MCF 10A (cell line): ENCODE measurements around the gene NUP54. TPM values are rescaled to one million over a fixed set of nuclear protein-coding genes. Genes with fewer than 3 reads are reported as not detected.

Experiments used
- BruUV-seq: library from RNA; stranded (reverse); fragments of 400-500 nt; replicated peaks from 2 replicates; lab custom pipeline; 2021; lab: Mats Ljungman, UMichigan
- CTCF ChIA-PET: fragments of 300-600 bp; sonication (Branson Sonifier 250); formaldehyde crosslinking; extraction: SDS; loops from one replicate; lab custom pipeline; 2021; ENCODE audit warnings: antibody characterized with exemption, inconsistent platforms; lab: Yijun Ruan, JAX
- POLR2A ChIA-PET: fragments of 300-600, 350-650 bp; sonication (Branson Sonifier 250); formaldehyde crosslinking; extraction: SDS; loops from one replicate; lab custom pipeline; 2020; ENCODE audit warnings: antibody characterized with exemption, inconsistent platforms; lab: Yijun Ruan, JAX
- DNase-seq: peaks from one replicate; pipeline ENCODE4 v3.0.0-alpha.2; 2018; ENCODE audit not compliant: unreplicated experiment
- H3K27ac Mint-ChIP-seq: one replicate; pipeline ENCODE4 v1.8.0; 2022; ENCODE audit warnings: mild to moderate bottlenecking, low read depth, mixed read lengths; ENCODE audit not compliant: unreplicated experiment
- H3K27me3 Mint-ChIP-seq: one replicate; pipeline ENCODE4 v1.8.0; 2022; ENCODE audit warnings: mixed read lengths; ENCODE audit not compliant: insufficient read depth, unreplicated experiment
- H3K36me3 Mint-ChIP-seq: one replicate; pipeline ENCODE4 v1.8.0; 2022; ENCODE audit warnings: mild to moderate bottlenecking, moderate library complexity, mixed read lengths; ENCODE audit not compliant: insufficient read depth, unreplicated experiment
- H3K4me1 Mint-ChIP-seq: one replicate; pipeline ENCODE4 v1.8.0; 2022; ENCODE audit warnings: mixed read lengths; ENCODE audit not compliant: insufficient read depth, unreplicated experiment
- H3K4me3 Mint-ChIP-seq: one replicate; pipeline ENCODE4 v1.8.0; 2022; ENCODE audit warnings: mild to moderate bottlenecking, moderate library complexity, mixed read lengths; ENCODE audit not compliant: unreplicated experiment
- H3K9me3 Mint-ChIP-seq: one replicate; pipeline ENCODE4 v1.8.0; 2022; ENCODE audit warnings: mixed read lengths; ENCODE audit not compliant: unreplicated experiment
- intact Hi-C: fragments of 100-400 bp; cut with micrococcal nuclease; formaldehyde crosslinking; loops from 2 replicates; pipeline ENCODE4 v1.14.1; 2022
- total RNA-seq: library from RNA; stranded (reverse); gene quantifications from 2 replicates; pipeline ENCODE4 v1.2.3, GENCODE V29; 2022
- TF ChIP-seq, protein P1 (sequence below): fragments of 200-600 bp; IDR thresholded peaks from one replicate; pipeline ENCODE4 v1.8.0; 2022; ENCODE audit warnings: antibody characterized with exemption, mild to moderate bottlenecking; ENCODE audit not compliant: unreplicated experiment

NUP54 gene
- total RNA-seq, 1 experiment from 2014 or later = 51.5 TPM

DNA sequence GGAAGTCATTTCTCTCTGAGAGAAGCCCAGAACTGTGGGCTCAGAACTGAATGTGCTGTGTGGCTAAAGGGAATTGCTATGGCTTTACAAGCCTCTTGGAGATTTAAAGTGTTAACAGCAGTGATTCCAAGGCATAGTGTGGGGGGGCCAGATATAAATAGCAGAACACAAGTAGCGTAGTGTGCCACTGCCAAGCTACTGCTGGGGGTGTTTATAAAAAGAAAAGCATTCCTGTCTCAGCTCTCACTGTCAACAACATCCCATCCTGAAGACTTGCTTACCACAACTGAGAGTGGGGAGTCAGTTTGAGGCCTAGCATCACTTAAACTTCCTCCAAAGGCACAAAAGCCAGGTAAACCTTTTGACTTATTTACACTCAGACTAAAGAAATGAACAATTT, 73.7 kb downstream of the NUP54 start, which contains the start of gene ART3:
TSS of gene ART3 (plus strand) at position 242 of the 400 bp plus-strand sequence. CDS start 1,181 bp downstream, outside the sequence.
- H3K36me3 Mint-ChIP-seq = no peaks in the 10 kb centered on the region
- intact Hi-C loops = no loop called here
- H3K27ac Mint-ChIP-seq = no peak within 1 kb of the TSS
- H3K4me1 Mint-ChIP-seq = no peaks in the 10 kb centered on the region
- H3K9me3 Mint-ChIP-seq = no peaks in the 10 kb centered on the region
- BruUV-seq = no TSS peak
- CTCF ChIA-PET = interaction anchor here (0.6 to 1.7 kb wide), 5 partner anchors 8 to 80 kb away, joined by 3 to 8 read pairs (median 5); no protein-coding TSS in a partner anchor
- POLR2A ChIA-PET = interaction anchor here (2.1 to 2.6 kb wide), 2 partner anchors 9 to 12 kb away, joined by 8 to 12 read pairs; no protein-coding TSS in a partner anchor
- H3K27me3 Mint-ChIP-seq = no peaks in the 10 kb centered on the region
- H3K4me3 Mint-ChIP-seq = no peak within 1 kb of the TSS
- DNase-seq = no peak
- TF ChIP-seq, protein P1, sequence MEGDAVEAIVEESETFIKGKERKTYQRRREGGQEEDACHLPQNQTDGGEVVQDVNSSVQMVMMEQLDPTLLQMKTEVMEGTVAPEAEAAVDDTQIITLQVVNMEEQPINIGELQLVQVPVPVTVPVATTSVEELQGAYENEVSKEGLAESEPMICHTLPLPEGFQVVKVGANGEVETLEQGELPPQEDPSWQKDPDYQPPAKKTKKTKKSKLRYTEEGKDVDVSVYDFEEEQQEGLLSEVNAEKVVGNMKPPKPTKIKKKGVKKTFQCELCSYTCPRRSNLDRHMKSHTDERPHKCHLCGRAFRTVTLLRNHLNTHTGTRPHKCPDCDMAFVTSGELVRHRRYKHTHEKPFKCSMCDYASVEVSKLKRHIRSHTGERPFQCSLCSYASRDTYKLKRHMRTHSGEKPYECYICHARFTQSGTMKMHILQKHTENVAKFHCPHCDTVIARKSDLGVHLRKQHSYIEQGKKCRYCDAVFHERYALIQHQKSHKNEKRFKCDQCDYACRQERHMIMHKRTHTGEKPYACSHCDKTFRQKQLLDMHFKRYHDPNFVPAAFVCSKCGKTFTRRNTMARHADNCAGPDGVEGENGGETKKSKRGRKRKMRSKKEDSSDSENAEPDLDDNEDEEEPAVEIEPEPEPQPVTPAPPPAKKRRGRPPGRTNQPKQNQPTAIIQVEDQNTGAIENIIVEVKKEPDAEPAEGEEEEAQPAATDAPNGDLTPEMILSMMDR = no peak

DNA sequence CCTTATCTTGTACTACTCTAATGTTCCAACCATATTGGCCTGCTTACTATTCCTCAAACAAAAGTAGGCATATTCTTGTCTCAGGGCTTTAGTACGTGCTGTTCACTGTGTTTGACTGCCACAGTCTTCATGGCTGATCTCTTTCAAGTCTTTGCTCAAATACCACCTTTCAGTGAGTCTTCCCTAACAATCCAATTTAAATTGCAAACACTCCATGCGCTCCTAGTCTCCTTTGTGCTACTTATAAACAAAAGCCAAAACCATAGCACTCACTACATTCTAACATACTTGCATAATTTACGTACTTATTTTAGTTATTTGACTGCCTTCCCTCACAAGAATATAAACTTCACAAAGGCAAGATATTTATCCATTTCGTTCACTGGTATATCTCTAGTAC, 75.4 kb downstream of the NUP54 start:
- BruUV-seq = no TSS peak
- Mint-ChIP-seq H3K27me3 (no peaks in the 10 kb centered on the region), H3K9me3 (no peaks in the 10 kb centered on the region), H3K27ac (no peak overlapping the region), H3K4me3 (no peak overlapping the region), H3K36me3 (no peaks in the 10 kb centered on the region), H3K4me1 (no peaks in the 10 kb centered on the region)
- ChIA-PET POLR2A (interaction anchor here (2.1 kb wide), 1 partner anchor 11 kb away, joined by 8 read pairs; no protein-coding TSS in a partner anchor), CTCF (no interaction called here)
- intact Hi-C loops = no loop called here
- TF ChIP-seq, protein P1 = no peak
- no peak for DNase-seq

DNA sequence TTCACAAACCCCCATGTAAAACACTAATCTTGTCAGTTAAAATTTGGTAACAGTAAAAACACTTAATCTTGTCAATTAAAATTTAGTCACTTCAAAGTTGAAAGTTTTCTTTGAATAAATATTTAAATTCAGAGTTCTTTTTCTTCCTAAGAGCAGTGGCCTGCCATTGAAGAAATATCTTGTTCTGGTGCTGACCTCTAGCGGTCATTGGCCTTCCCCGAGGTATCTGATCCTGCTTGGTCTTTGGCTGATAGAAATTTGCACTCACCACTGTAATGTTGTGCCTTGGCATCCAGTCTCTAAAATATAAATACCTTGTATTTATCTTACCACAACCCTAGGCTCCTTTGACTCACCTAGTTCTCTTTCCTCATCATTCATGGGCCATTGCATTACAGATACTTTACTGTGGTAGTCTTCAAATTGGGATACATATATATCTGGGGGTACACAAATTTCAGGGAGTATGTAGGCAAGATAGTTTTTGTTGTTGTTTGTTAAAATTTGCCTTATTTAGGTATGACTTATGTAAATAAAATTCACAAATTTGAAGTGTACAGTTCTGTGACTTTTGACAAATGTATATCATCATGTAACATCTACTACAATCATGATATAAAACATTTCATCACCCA, 80.4 kb downstream of the NUP54 start:
- peak; percentile 83 for DNase-seq

More for the DNA sequence above, 80.4 kb downstream of the NUP54 start:
- Mint-ChIP-seq H3K4me1 (no peaks in the 10 kb centered on the region), H3K27ac (no peak overlapping the region), H3K27me3 (no peaks in the 10 kb centered on the region), H3K4me3 (no peak overlapping the region), H3K36me3 (no peaks in the 10 kb centered on the region), H3K9me3 (no peaks in the 10 kb centered on the region)
- TF ChIP-seq, protein P1 = peak; percentile 65
- intact Hi-C loops = loop anchor here (1.0 to 5.0 kb wide), 4 partner anchors 19 to 172 kb away; no protein-coding TSS in a partner anchor
- CTCF ChIA-PET = interaction anchor here (0.6 to 6.6 kb wide), 18 partner anchors 12 to 247 kb away, joined by 3 to 126 read pairs (median 4); partner anchors contain the start of gene SDAD1
- BruUV-seq = no TSS peak
- POLR2A ChIA-PET = interaction anchor here (1.9 kb wide), 1 partner anchor 72 kb away, joined by 6 read pairs; no protein-coding TSS in a partner anchor
